H9 (cell line): ENCODE measurements around the gene COMMD10. TPM values are rescaled to one million over a fixed set of nuclear protein-coding genes. Genes with fewer than 3 reads are reported as not detected.

Source experiments
- DNase-seq: peaks from one replicate; pipeline ENCODE4 v3.0.0-alpha.2; 2017
- H2AFZ ChIP-seq: one replicate; pipeline ENCODE4 v1.6.1; 2013; ENCODE audit warnings: mild to moderate bottlenecking, low read length, control low read depth, moderate library complexity
- H2AK5ac ChIP-seq: 2 replicates; pipeline ENCODE4 v1.6.1; 2013; ENCODE audit warnings: low read length, control low read depth, mixed read lengths; ENCODE audit not compliant: insufficient read length
- H2BK120ac ChIP-seq: one replicate; pipeline ENCODE4 v1.6.1; 2013; ENCODE audit warnings: low read depth, mild to moderate bottlenecking, low read length, control low read depth, inconsistent platforms; ENCODE audit not compliant: poor library complexity, severe bottlenecking
- H2BK12ac ChIP-seq: 2 replicates; pipeline ENCODE4 v1.6.1; 2013; ENCODE audit warnings: low read length, control low read depth, mixed read lengths, low read depth; ENCODE audit not compliant: insufficient read length
- H2BK15ac ChIP-seq: 2 replicates; pipeline ENCODE4 v1.6.1; 2013; ENCODE audit warnings: low read depth, low read length, control low read depth
- H2BK20ac ChIP-seq: one replicate; pipeline ENCODE4 v1.6.1; 2013; ENCODE audit warnings: low read depth, mild to moderate bottlenecking, low read length, control low read depth, inconsistent platforms; ENCODE audit not compliant: poor library complexity, severe bottlenecking
- H2BK5ac ChIP-seq: 2 replicates; pipeline ENCODE4 v1.6.1; 2013; ENCODE audit warnings: low read length, control low read depth, mixed read lengths; ENCODE audit not compliant: insufficient read length
- H3K14ac ChIP-seq: 2 replicates; pipeline ENCODE4 v1.6.1; 2013; ENCODE audit warnings: low read length, control low read depth; ENCODE audit not compliant: insufficient read depth
- H3K18ac ChIP-seq: 2 replicates; pipeline ENCODE4 v1.6.1; 2013; ENCODE audit warnings: low read depth, mild to moderate bottlenecking, mixed read lengths, low read length, control low read depth; ENCODE audit not compliant: insufficient read length
- H3K23ac ChIP-seq: 2 replicates; pipeline ENCODE4 v1.6.1; 2013; ENCODE audit warnings: low read length, control low read depth, mixed read lengths, low read depth; ENCODE audit not compliant: insufficient read length
- H3K23me2 ChIP-seq: 2 replicates; pipeline ENCODE4 v1.6.1; 2013; ENCODE audit warnings: low read depth, mild to moderate bottlenecking, mixed read lengths, low read length, control low read depth; ENCODE audit not compliant: insufficient read length, poor library complexity, severe bottlenecking
- H3K27ac ChIP-seq: 2 replicates; pipeline ENCODE4 v1.5.1; 2013; ENCODE audit warnings: low read length, control low read depth, mixed read lengths, low read depth; ENCODE audit not compliant: insufficient read length
- H3K27me3 ChIP-seq: 2 replicates; pipeline ENCODE4 v1.6.1; 2013; ENCODE audit warnings: low read length, control low read depth, inconsistent platforms; ENCODE audit not compliant: insufficient read depth
- H3K4ac ChIP-seq: 2 replicates; pipeline ENCODE4 v1.6.1; 2013; ENCODE audit warnings: low read depth, mild to moderate bottlenecking, control low read depth, inconsistent platforms, low read length, moderate library complexity
- H3K4me1 ChIP-seq: 2 replicates; pipeline ENCODE4 v1.6.1; 2013; ENCODE audit warnings: low read length, control low read depth, inconsistent platforms; ENCODE audit not compliant: insufficient read depth
- H3K4me2 ChIP-seq: 2 replicates; pipeline ENCODE4 v1.6.1; 2013; ENCODE audit warnings: low read length, control low read depth, mixed read lengths; ENCODE audit not compliant: insufficient read length, insufficient read depth
- H3K56ac ChIP-seq: 2 replicates; pipeline ENCODE4 v1.6.1; 2013; ENCODE audit warnings: low read depth, mild to moderate bottlenecking, mixed read lengths, low read length, control low read depth; ENCODE audit not compliant: insufficient read length
- H3K79me1 ChIP-seq: 2 replicates; pipeline ENCODE4 v1.6.1; 2013; ENCODE audit warnings: low read depth, mild to moderate bottlenecking, moderate library complexity, low read length, control low read depth, inconsistent platforms; ENCODE audit not compliant: insufficient read depth, poor library complexity, severe bottlenecking
- H3K79me2 ChIP-seq: 2 replicates; pipeline ENCODE4 v1.6.1; 2013; ENCODE audit warnings: low read length, control low read depth, inconsistent platforms; ENCODE audit not compliant: insufficient read depth
- H3K9ac ChIP-seq: 2 replicates; pipeline ENCODE4 v1.6.1; 2013; ENCODE audit warnings: low read length, control low read depth, mixed read lengths; ENCODE audit not compliant: insufficient read length; ENCODE audit errors: extremely low read depth
- H3K9me3 ChIP-seq: one replicate; pipeline ENCODE4 v1.6.1; 2013; ENCODE audit warnings: low read depth, low read length, inconsistent platforms; ENCODE audit not compliant: control insufficient read depth
- H3T11ph ChIP-seq: one replicate; pipeline ENCODE4 v1.6.1; 2013; ENCODE audit warnings: mild to moderate bottlenecking, low read length, control low read depth, inconsistent platforms
- H4K20me1 ChIP-seq: one replicate; pipeline ENCODE4 v1.6.1; 2013; ENCODE audit not compliant: control insufficient read depth, insufficient read length, insufficient read depth
- H4K5ac ChIP-seq: 2 replicates; pipeline ENCODE4 v1.6.1; 2013; ENCODE audit warnings: low read depth, mild to moderate bottlenecking, mixed read lengths, low read length, control low read depth; ENCODE audit not compliant: insufficient read length
- H4K8ac ChIP-seq: replicated peaks from 2 replicates; pipeline ENCODE4 v1.6.1; 2013; ENCODE audit warnings: low read length, control low read depth, mixed read lengths, low read depth; ENCODE audit not compliant: insufficient read length
- H4K91ac ChIP-seq: 2 replicates; pipeline ENCODE4 v1.6.1; 2013; ENCODE audit warnings: low read depth, mild to moderate bottlenecking, moderate library complexity, mixed read lengths, low read length, control low read depth; ENCODE audit not compliant: insufficient read length
- H3K27ac Mint-ChIP-seq, 3 experiments: 2 replicates in 2 of 3; 3 replicates in 1 of 3; pipeline ENCODE4 v1.8.0; 2020 to 2021; ENCODE audit warnings: mixed read lengths in 3 of 3, mild to moderate bottlenecking in 1 of 3, moderate library complexity in 1 of 3
- H3K27me3 Mint-ChIP-seq: 2 replicates; pipeline ENCODE4 v1.8.0; 2021; ENCODE audit warnings: low read depth, mild to moderate bottlenecking, moderate library complexity, mixed read lengths
- H3K36me3 Mint-ChIP-seq, 3 experiments: 2 replicates in 2 of 3; 3 replicates in 1 of 3; pipeline ENCODE4 v1.8.0; 2020 to 2021; ENCODE audit warnings: low read depth in 3 of 3, mixed read lengths in 3 of 3; ENCODE audit not compliant: insufficient read depth in 1 of 3
- H3K4me1 Mint-ChIP-seq, 2 experiments: 2 replicates each; pipeline ENCODE4 v1.8.0; 2020; ENCODE audit warnings: mixed read lengths in 2 of 2
- H3K4me3 Mint-ChIP-seq, 2 experiments: 2 replicates in 1 of 2; 3 replicates in 1 of 2; pipeline ENCODE4 v1.8.0; 2020 to 2021; ENCODE audit warnings: mild to moderate bottlenecking in 2 of 2, mixed read lengths in 2 of 2, moderate library complexity in 1 of 2
- H3K9me3 Mint-ChIP-seq, 2 experiments: 2 replicates in 1 of 2; 3 replicates in 1 of 2; pipeline ENCODE4 v1.8.0; 2020; ENCODE audit warnings: mild to moderate bottlenecking in 2 of 2, mixed read lengths in 2 of 2, moderate library complexity in 1 of 2
- WGBS: extraction: QIAGEN DNeasy Blood & Tissue Kit; methylation state at CpG from one replicate; pipeline ENCODE4 v1.1.7; 2013; ENCODE audit warnings: missing lambda C conversion rate, low lambda C conversion rate, mixed read lengths; ENCODE audit not compliant: insufficient read length; ENCODE audit errors: extremely low coverage; 5-methylcytosine and 5-hydroxymethylcytosine counted together
- total RNA-seq: library from RNA; stranded (reverse); gene quantifications from 2 replicates; pipeline ENCODE4 v1.2.1, GENCODE V29; 2021
- TF ChIP-seq, protein P1 (sequence below): fragments of 200-600 bp; sonication (generic); conservative IDR thresholded peaks from 3 replicates; pipeline ENCODE4 v1.8.0; 2021; ENCODE audit warnings: antibody characterized with exemption, mild to moderate bottlenecking

COMMD10 gene
- total RNA-seq, 1 experiment from 2014 or later: 33.9 TPM

GRCh38 chr5:116045821-116046220, 39.0 kb upstream of the COMMD10 start:
- Histone ChIP-seq H3K14ac (no peak overlapping the region), H4K91ac (no peak overlapping the region), H3K9ac (no peak overlapping the region), H3K4me2 (no peak overlapping the region), H3K23me2 (no peaks in the 10 kb centered on the region), H3K23ac (no peak overlapping the region), H2BK20ac (no peak overlapping the region), H3K79me1 (no peaks in the 10 kb centered on the region), H3K79me2 (no peaks in the 10 kb centered on the region), H3K27ac (no peak overlapping the region), H3K56ac (no peak overlapping the region), H3K18ac (no peak overlapping the region), H3K4me1 (no peaks in the 10 kb centered on the region), H3T11ph (no peak overlapping the region), H2BK12ac (no peak overlapping the region), H4K5ac (no peak overlapping the region), H2BK15ac (no peak overlapping the region), H2BK120ac (no peak overlapping the region), H4K20me1 (no peaks in the 10 kb centered on the region), H2BK5ac (no peak overlapping the region), H4K8ac (no peak overlapping the region), H2AFZ (no peak overlapping the region), H2AK5ac (no peak overlapping the region), H3K27me3 (no peaks in the 10 kb centered on the region), H3K9me3 (no peaks in the 10 kb centered on the region), H3K4ac (no peak overlapping the region)
- DNase-seq: no peak
- Mint-ChIP-seq H3K27me3 (no peaks in the 10 kb centered on the region), H3K4me3 (no peak overlapping the region), H3K4me1 (peaks cover 0 to 2% of the 10 kb centered on the region in 2 experiments; a peak in 1 of 4 replicates), H3K27ac (no peak overlapping the region), H3K9me3 (no peaks in the 10 kb centered on the region), H3K36me3 (no peaks in the 10 kb centered on the region)
- no CpG with 5 or more reads among the region's 2 CpGs for WGBS
- TF ChIP-seq, protein P1, sequence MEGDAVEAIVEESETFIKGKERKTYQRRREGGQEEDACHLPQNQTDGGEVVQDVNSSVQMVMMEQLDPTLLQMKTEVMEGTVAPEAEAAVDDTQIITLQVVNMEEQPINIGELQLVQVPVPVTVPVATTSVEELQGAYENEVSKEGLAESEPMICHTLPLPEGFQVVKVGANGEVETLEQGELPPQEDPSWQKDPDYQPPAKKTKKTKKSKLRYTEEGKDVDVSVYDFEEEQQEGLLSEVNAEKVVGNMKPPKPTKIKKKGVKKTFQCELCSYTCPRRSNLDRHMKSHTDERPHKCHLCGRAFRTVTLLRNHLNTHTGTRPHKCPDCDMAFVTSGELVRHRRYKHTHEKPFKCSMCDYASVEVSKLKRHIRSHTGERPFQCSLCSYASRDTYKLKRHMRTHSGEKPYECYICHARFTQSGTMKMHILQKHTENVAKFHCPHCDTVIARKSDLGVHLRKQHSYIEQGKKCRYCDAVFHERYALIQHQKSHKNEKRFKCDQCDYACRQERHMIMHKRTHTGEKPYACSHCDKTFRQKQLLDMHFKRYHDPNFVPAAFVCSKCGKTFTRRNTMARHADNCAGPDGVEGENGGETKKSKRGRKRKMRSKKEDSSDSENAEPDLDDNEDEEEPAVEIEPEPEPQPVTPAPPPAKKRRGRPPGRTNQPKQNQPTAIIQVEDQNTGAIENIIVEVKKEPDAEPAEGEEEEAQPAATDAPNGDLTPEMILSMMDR: no peak
